Measurements from ENCODE around the gene TMEM203. TPM values are rescaled to one million over a fixed set of nuclear protein-coding genes. Genes with fewer than 3 reads are reported as not detected.

TMEM203 gene
- total RNA-seq, 1 donor from 2014 or later: 34.1 TPM

DNA sequence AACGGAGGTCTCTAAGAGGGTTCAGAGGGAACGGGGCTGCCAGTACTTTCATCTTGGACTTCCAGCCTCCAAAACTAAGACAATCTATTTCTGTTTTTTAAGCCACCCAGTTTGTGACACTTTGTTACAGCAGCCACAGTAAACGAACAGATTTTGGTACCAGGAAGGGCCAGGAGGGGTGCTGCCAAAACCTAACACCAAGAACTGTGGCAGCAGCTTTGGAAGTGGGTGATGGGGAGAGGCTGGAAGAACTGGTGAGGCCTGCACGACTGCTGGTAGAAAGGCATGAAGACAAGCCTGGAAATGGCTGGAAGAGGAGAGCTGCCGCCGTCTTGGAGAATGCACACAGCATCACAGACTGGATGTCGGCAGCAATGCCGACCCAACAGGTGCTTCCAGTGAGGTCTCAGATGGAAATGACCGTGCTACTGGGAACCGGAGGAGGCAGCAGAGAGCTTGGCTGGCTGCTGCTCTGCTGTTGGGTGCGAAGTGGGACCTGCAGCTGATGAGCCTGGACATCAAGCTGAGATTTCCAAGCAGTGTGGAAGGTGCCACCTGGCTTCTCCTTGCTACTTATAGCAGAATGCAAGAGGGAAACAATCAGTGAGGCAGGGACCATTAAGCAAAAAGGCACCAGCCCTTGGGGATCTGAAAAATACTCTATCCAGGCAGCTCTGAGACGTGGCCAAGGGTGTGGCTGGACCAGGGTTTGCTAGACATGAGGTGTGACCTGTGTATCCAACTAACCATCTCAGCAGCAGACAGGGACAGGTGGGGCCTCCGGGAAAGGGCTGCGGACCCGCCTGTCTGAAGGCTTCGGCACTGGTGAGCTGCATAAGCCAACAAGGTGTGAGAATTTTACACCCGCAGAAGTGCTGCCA is 28.9 kb downstream of the TMEM203 start:
- H3K36me3 Mint-ChIP-seq (ENCODE audit: low read depth): peaks cover 35% of the 10 kb centered on the region
- POLR2A ChIA-PET: interaction anchor here (0.8 to 1.0 kb wide), 3 partner anchors 12 to 46 kb away, joined by 4 to 5 read pairs (median 5); partner anchors contain the start of gene SSNA1
- CTCF ChIA-PET: interaction anchor here (1.0 to 2.2 kb wide), 3 partner anchors 13 to 147 kb away, joined by 3 to 8 read pairs (median 3); partner anchors contain the start of gene SSNA1
- H3K9me3 Mint-ChIP-seq: no peaks in the 10 kb centered on the region
- H3K27ac Mint-ChIP-seq: no peak overlapping the region
- DNase-seq: no peak
- no peaks in the 10 kb centered on the region for H3K4me1 Mint-ChIP-seq
- H3K27me3 Mint-ChIP-seq: no peaks in the 10 kb centered on the region
- intact Hi-C loops (cut with micrococcal nuclease): no loop called here
- H3K4me3 Mint-ChIP-seq: no peak overlapping the region
- peak; percentile 54 for ATAC-seq (ENCODE audit: low read depth)
- TF ChIP-seq, protein P1, sequence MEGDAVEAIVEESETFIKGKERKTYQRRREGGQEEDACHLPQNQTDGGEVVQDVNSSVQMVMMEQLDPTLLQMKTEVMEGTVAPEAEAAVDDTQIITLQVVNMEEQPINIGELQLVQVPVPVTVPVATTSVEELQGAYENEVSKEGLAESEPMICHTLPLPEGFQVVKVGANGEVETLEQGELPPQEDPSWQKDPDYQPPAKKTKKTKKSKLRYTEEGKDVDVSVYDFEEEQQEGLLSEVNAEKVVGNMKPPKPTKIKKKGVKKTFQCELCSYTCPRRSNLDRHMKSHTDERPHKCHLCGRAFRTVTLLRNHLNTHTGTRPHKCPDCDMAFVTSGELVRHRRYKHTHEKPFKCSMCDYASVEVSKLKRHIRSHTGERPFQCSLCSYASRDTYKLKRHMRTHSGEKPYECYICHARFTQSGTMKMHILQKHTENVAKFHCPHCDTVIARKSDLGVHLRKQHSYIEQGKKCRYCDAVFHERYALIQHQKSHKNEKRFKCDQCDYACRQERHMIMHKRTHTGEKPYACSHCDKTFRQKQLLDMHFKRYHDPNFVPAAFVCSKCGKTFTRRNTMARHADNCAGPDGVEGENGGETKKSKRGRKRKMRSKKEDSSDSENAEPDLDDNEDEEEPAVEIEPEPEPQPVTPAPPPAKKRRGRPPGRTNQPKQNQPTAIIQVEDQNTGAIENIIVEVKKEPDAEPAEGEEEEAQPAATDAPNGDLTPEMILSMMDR (IDR thresholded peaks at IDR 0.05): no peak

DNA sequence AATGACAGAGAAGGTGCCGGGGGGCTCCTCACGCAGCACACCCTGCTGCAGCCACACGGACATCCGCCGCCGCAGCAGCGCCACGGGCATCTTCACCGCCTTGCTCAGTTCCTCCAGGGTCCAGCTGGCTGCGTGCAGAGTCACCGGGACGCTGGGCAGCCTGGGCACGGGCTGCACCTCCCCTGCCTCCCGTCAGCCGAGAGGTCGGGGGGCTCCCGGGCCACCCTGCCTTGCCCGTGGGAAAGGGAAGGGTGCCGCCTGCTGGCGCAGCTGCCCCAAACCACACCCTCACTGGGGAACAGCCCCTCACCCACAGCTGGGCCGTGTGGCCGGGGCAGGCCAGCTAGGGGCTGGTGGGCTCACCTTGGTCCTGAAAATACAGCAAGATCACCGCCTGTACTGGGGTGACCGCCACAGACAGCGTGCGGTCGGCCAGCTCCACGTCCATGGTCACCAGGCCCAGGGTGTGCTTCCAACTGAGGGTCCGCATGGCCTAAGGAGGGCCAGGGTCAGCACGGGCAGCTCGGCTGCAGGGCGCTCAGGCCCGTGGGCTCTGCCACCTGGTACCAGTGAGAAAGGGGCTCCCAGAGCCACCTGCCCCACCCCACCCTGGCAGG is 30.0 kb downstream of the TMEM203 start:
- Mint-ChIP-seq H3K36me3 (ENCODE audit: low read depth) (peaks cover 29% of the 10 kb centered on the region), H3K4me1 (no peaks in the 10 kb centered on the region), H3K9me3 (no peaks in the 10 kb centered on the region), H3K27ac (no peak overlapping the region), H3K27me3 (peaks cover 3% of the 10 kb centered on the region), H3K4me3 (no peak overlapping the region)
- TF ChIP-seq, protein P1 (IDR thresholded peaks at IDR 0.05): no peak
- ChIA-PET POLR2A (interaction anchor here (0.5 to 1.0 kb wide), 3 partner anchors 43 to 359 kb away, joined by 3 to 5 read pairs (median 5); no protein-coding TSS in a partner anchor), CTCF (interaction anchor here (1.0 to 2.2 kb wide), 2 partner anchors 14 to 146 kb away, joined by 3 to 8 read pairs; partner anchors contain the start of gene SSNA1)
- intact Hi-C loops (cut with micrococcal nuclease): no loop called here
- DNase-seq (no peak), ATAC-seq (ENCODE audit: low read depth) (no peak)

DNA sequence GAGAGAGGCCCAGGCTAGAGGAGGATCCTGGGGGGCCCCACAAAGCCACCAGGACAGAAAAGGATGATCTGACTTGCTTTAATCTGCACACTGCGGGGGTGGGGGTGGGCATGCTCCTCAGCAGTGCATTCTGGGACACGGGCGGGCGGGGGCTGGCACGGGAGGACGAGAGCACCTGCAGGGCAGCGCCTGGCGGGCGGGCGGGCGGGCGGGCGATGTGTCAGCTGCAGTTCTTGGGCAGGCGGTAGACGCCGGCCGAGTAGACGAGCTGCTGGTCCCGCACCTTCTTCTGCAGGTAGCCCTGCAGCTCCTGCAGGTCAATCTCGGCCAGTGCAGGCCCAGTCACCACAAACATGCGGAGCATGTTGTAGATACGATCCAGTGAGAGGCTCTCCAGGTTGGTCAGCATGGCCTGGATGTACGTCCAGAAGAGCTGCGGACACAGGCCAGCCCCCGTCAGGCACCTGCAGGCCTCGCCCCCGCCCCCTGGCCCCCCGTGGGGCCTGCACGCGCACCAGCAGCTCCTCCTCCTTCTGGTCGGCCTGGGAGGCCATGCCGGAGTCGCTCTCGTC is 30.6 kb downstream of the TMEM203 start:
- no peak overlapping the region for H3K27ac Mint-ChIP-seq
- no peaks in the 10 kb centered on the region for H3K9me3 Mint-ChIP-seq
- intact Hi-C loops (cut with micrococcal nuclease): no loop called here
- ChIA-PET POLR2A (interaction anchor here (0.5 kb wide), 2 partner anchors 47 to 358 kb away, joined by 3 to 5 read pairs; no protein-coding TSS in a partner anchor), CTCF (interaction anchor here (1.0 to 2.2 kb wide), 2 partner anchors 14 to 146 kb away, joined by 3 to 8 read pairs; partner anchors contain the start of gene SSNA1)
- H3K4me1 Mint-ChIP-seq: no peaks in the 10 kb centered on the region
- peaks cover 24% of the 10 kb centered on the region for H3K36me3 Mint-ChIP-seq (ENCODE audit: low read depth)
- ATAC-seq (ENCODE audit: low read depth) (no peak), DNase-seq (no peak)
- H3K27me3 Mint-ChIP-seq: peaks cover 6% of the 10 kb centered on the region
- no peak overlapping the region for H3K4me3 Mint-ChIP-seq
- TF ChIP-seq, protein P1 (IDR thresholded peaks at IDR 0.05): no peak

DNA sequence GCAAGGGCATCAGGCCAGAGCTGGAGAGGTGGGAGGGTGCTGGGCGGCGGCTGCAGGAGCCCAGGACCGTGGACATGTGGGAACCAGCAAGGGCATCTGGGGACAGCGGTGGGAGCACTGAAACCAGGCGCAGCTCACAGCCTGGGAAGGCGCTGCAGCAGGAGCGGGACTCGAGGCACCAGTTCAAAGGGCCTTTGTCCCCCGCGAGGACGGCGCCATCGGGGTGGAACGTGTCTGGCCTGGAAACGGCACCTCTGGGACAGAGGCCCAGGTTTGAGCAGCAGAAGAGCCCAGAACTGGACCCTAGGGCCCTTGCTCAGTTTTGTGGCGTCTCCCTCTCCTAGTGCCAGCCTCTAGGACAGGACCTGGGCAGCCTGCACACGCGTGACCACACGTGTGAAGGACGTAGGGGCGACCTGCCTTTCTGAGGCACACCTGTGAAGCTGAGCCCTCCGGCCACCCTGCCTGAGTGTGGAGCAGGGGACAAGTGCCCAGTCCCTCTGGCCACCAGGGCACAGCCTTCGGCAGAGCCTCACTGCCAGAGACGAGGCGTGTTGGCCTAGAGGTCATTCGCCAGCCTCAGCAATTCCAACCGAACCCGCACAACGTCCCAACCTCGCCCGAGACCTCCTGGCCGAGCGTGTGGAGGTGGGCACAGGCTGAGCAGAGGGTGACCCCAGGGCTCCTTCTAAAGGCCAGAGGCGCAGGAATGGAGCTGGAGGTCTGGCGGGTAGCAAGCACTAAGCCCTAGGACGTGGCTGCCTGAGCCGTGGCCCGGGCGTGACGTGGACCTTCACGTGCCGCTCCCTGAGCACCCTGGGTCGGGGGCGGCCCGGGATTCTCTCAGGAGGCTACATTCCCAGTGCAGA is 31.4 kb downstream of the TMEM203 start:
- intact Hi-C loops (cut with micrococcal nuclease): no loop called here
- Mint-ChIP-seq H3K27me3 (peaks cover 6% of the 10 kb centered on the region), H3K4me1 (no peaks in the 10 kb centered on the region), H3K9me3 (no peaks in the 10 kb centered on the region), H3K4me3 (no peak overlapping the region), H3K27ac (no peak overlapping the region), H3K36me3 (ENCODE audit: low read depth) (peaks cover 17% of the 10 kb centered on the region)
- ATAC-seq (ENCODE audit: low read depth) (no peak), DNase-seq (no peak)
- POLR2A ChIA-PET: no interaction called here
- CTCF ChIA-PET: no interaction called here
- TF ChIP-seq, protein P1 (IDR thresholded peaks at IDR 0.05): no peak
